Loucy (cell line): Measurements from ENCODE around the gene PSEN1.

Experiments
- EZH2phosphoT487 ChIP-seq: fragments of 200-600 bp; IDR thresholded peaks from 2 replicates; pipeline ENCODE4 v1.6.1; 2018; ENCODE audit warnings: antibody characterized with exemption, mild to moderate bottlenecking, moderate library complexity, borderline replicate concordance
- TF ChIP-seq, protein P1 (sequence below): fragments of 200-600 bp; sonication (generic); conservative IDR thresholded peaks from 2 replicates; pipeline ENCODE4 v1.5.1; 2014; ENCODE audit warnings: mild to moderate bottlenecking, antibody characterized with exemption, low read length

DNA sequence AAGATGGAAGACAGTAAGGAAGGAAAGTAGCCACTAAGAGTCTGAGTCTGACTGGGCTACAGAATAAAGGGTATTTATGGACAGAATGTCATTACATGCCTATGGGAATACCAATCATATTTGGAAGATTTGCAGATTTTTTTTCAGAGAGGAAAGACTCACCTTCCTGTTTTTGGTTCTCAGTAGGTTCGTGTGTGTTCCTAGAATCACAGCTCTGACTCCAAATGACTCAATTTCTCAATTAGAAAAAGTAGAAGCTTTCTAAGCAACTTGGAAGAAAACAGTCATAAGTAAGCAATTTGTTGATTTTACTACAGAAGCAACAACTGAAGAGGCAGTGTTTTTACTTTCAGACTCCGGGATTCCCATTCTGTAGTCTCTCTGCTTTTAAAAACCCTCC lies 85.6 kb downstream of the PSEN1 start:
- TF ChIP-seq, protein P1, sequence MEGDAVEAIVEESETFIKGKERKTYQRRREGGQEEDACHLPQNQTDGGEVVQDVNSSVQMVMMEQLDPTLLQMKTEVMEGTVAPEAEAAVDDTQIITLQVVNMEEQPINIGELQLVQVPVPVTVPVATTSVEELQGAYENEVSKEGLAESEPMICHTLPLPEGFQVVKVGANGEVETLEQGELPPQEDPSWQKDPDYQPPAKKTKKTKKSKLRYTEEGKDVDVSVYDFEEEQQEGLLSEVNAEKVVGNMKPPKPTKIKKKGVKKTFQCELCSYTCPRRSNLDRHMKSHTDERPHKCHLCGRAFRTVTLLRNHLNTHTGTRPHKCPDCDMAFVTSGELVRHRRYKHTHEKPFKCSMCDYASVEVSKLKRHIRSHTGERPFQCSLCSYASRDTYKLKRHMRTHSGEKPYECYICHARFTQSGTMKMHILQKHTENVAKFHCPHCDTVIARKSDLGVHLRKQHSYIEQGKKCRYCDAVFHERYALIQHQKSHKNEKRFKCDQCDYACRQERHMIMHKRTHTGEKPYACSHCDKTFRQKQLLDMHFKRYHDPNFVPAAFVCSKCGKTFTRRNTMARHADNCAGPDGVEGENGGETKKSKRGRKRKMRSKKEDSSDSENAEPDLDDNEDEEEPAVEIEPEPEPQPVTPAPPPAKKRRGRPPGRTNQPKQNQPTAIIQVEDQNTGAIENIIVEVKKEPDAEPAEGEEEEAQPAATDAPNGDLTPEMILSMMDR = no peak
- TF ChIP-seq EZH2phosphoT487 = no peak
